T-helper 1 cell (primary cell): ENCODE measurements around the gene NUDT21.

Source experiments
- DNase-seq, 5 donors: peaks; one replicate each; pipeline ENCODE4 v3.0.0-alpha.2; 2012 to 2020

The NUDT21 gene

DNA sequence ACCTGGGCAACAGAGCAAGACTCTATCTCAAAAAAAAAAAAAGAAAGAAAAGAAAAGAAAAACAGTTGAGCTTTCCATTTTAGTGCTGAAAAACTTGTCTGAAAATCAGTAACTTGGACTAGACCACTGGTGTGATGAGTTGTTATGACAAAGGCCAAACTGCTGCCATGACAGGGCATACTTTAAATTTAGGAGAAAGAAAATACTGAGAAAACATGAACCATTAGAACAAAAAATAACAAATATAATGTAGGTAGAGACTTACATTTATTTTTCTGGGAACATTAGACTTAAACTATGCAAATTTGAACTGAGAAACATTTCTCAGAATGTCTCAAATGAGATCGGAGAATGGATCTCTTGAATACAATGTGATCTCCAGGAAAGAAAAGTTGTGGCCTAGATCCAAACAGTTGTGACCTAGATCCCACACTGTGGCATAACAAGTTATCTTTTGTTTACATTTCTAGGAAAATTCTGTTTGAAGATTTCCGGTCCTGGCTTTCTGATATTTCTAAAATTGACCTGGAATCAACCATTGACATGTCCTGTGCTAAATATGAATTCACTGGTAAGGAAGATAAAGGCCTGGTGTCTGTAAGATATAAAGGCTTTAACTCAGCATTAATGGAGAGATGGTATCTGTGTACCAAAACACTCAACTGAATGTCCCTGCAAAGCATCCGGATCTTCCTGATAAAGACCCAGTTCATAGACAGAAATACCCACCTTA is 11.1 kb upstream of the NUDT21 start:
- DNase-seq: no peak

GRCh38 chr16:56460101-56460500 is 9.0 kb upstream of the NUDT21 start:
- DNase-seq: no peak

- DNase-seq: no peak
Measured at GRCh38 chr16:56457927-56458470, 6.9 kb upstream of the NUDT21 start.

DNA sequence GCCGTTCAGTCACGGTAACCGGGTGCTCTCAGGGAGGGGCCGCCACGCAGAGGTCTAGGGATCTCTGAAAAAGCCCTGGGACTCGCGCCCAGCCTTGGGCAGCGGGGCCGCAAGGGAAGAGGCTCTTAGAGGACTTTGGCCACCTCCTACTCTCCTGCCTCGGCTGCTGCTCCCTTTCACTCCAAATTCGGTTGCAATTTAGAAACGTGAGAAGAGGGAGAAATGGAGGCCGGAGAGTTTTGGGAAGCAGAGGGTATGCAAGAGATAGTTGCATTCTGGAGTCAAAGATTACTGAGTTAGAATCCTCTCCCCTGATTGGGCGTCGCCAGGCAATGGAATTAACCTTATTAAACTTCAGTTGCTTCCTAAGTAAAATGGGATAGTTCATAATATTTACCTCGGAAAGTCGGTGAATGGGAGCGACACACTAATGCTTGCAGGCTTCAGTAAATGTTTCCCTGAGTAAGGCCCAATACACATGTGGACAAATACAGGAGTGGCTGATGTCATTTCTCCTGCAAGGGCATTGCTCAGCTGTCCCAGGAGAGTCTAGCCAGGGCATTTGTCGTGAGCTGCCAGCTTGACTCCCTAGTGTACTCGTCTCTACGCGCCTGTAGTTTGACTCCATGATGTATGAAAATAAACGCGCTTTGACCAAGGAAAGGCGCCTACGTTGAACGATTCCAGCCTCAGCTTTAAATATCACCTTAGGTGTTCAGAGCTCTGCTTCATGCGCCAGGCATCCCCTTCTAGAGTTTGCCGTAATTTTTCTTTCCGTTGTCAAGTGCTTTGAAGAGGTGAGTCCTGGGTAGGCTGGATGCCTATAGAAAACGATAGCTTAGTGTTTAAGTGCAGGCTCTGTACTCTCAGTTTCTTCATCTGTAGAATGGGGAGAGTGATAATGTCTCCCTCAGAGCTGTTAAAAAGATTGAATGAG is 889 bp upstream of the NUDT21 start:
- peak in 1 of 5 donors; percentile 11 for DNase-seq

GRCh38 chr16:56450275-56450985 is 702 bp downstream of the NUDT21 start:
- DNase-seq: no peak

DNA sequence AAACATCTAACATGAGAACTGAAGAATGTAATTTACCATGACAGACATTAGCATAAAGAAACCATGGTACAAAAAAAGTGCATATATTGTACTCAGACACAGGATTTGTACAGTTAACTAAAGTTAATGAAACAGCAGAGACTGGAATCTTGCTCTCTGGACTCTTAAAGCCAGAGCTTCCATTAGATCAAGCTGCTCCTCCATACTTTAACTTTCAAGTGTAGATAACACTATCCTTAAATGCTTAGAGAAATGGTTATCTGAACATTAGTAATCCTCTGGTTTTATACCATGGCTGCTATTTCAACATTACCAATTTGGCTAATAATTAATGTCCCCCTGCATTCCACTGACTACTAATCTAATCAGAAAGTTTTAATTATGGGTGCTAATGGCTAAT is 3.1 kb downstream of the NUDT21 start:
- DNase-seq: no peak

GRCh38 chr16:56447286-56447685 is 3.8 kb downstream of the NUDT21 start:
- DNase-seq: no peak

DNA sequence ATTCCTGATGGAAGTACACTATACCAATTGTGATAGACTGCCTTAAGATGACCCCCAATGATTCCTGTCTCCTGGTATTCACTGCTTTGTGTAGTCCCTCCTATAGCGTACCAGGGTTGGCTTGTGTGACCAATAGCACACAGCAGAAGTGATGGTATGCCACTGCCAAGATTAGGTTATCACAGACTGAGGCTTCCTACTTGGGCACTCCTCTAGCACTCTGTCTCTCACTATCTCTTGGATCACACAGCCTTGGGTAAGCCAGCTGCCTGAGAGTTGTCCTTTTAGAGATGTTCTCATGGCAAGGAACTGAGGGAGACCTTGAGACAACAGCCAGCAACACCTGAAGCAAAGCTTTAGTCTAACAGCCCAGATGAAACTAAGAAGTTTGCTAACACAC is 13.1 kb downstream of the NUDT21 start:
- no peak for DNase-seq

GRCh38 chr16:56436258-56436657 is 14.9 kb downstream of the NUDT21 start:
- no peak for DNase-seq

GRCh38 chr16:56428091-56428490 is 23.0 kb downstream of the NUDT21 start:
- DNase-seq: no peak

GRCh38 chr16:56426585-56426984 is 24.5 kb downstream of the NUDT21 start:
- no peak for DNase-seq

GRCh38 chr16:56425439-56425832 is 25.7 kb downstream of the NUDT21 start, which contains the start of gene AMFR:
TSS of gene AMFR (minus strand) at chr16:56425545. CDS start at chr16:56425327, 218 bp downstream.
- DNase-seq: peak; percentile 50 to 80 (median 56)

- DNase-seq: peak; percentile 17 to 41 (median 21)
Measured at GRCh38 chr16:56424791-56425438, 26.2 kb downstream of the NUDT21 start.

DNA sequence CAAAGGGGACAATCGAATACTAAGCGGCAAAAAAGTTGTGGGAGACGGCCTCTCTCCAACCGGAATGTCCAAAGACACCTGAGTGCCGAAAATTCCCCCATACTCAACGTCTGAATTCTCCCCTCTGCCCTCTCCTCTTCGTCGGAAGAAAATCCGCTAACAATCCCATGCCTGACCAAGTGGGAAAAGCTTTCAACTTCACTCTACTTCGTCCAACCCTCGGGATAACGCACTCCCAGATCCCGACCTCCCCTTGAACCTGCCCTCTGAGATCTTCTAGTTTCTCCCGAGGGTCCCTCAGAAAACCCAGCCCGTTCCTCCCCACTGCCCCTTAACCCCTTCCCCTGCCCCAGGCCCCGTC is 26.7 kb downstream of the NUDT21 start:
- DNase-seq: no peak

- no peak for DNase-seq
Measured at GRCh38 chr16:56423584-56424403, 27.3 kb downstream of the NUDT21 start.

DNA sequence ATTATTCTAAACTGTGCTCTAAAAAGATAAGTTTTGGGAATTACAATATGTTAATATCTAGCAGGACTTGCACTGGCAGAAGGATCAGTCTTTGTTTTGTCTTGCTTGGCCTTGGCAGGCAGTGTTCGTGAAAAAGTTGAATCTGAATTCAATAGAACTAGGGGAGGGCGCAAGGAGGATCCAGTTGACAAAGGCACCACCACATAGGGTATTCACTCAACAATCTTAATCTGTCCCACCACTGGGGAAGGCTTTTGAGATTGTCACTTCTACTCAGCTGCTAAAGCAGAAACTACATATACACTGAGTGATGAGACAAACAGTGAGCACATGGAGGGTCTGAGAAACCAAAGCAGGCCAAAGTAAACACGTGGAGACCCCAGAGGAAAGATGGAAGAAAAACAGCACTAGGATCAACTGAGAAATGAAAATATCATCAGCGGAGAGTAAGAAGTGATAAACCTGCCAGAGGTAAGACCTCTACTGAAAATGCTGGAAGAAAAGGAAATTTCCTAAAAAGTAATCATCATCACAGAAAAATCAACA is 28.2 kb downstream of the NUDT21 start:
- no peak for DNase-seq

GRCh38 chr16:56421976-56422669 is 29.0 kb downstream of the NUDT21 start:
- no peak for DNase-seq

DNA sequence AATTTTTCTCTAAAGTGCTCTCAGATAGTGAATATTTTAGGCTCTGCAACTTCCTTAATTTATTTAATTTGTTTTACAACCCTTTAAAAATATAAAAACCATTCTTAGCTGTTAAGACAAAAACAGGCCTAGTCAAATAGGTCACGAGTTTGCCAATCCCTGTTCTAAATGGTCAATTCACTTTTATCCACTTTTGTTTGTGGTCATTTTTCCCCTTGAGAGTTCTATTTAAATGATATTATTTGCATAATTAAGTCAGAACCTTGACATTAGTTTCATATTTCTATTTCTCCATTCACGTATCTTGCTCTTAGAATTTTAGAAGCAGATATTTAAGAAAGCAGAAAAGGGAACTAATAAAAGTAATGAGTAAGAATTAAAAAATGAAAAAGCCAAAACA is 29.8 kb downstream of the NUDT21 start:
- DNase-seq: no peak

GRCh38 chr16:56420613-56421012 is 30.5 kb downstream of the NUDT21 start:
- DNase-seq: no peak

DNA sequence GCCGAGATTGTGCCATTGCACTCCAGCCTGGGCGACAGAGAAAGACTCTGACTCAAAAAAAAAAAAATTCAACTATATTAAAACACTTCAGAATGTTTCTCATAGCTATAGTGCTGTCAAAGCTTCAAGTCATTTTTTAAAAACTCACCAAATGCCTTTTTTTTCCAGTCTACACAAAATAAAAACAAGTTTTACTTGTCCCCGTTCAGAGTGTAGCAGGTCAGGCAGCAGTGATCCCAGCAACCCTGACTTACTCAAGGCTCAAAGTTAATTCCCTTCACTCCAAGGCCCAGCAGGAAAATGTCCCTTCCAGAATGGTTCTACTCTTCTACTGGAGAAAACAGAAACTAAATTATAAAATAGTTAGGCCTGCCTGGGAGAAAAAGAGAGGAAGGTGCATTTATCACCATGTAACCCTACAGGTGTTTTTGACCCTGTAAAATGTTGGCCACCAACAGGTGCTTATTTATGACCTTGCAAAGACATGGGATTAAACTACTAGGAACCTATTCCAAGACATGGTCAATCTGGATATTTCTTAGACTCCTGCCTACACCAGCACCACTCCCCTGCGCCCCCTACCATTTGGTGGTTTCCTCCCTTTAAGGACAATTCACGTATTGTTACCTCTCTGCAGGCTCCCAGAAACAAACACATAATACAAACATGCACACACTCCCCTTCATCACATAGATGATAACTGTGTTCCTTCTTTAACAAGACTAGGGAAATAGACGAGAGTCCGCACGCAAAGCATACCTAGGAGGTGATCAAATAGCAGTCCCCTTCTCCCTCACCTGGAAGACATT is 31.2 kb downstream of the NUDT21 start:
- DNase-seq: no peak
